GM19351 (cell line): ENCODE measurements around the gene UBL7.

ENCODE experiments used
- ATAC-seq: cut with Tn5 transposase; IDR thresholded peaks from one replicate; pipeline ENCODE4 v1.9.1; 2021; ENCODE audit warnings: mild to moderate bottlenecking, moderate library complexity; ENCODE audit not compliant: unreplicated experiment

UBL7 gene

GRCh38 chr15:74424901-74425528 is 35.9 kb downstream of the UBL7 start:
- no peak for ATAC-seq

- no peak for ATAC-seq
Measured at GRCh38 chr15:74423431-74424257, 37.3 kb downstream of the UBL7 start.

- ATAC-seq, result no peak
Measured at GRCh38 chr15:74422652-74423430, 38.1 kb downstream of the UBL7 start.

GRCh38 chr15:74422265-74422651 is 38.7 kb downstream of the UBL7 start:
- no peak for ATAC-seq

GRCh38 chr15:74421302-74422245 is 39.4 kb downstream of the UBL7 start:
- no peak for ATAC-seq

- ATAC-seq, result no peak
Measured at GRCh38 chr15:74420193-74420905, 40.6 kb downstream of the UBL7 start.

- ATAC-seq, result no peak
Measured at GRCh38 chr15:74419432-74419831, 41.5 kb downstream of the UBL7 start.

GRCh38 chr15:74418575-74419338 is 42.2 kb downstream of the UBL7 start:
- no peak for ATAC-seq

GRCh38 chr15:74417670-74418069 is 43.3 kb downstream of the UBL7 start:
- ATAC-seq, result no peak

GRCh38 chr15:74417225-74417624 is 43.7 kb downstream of the UBL7 start:
- ATAC-seq, result no peak

GRCh38 chr15:74415966-74416916 is 44.7 kb downstream of the UBL7 start:
- no peak for ATAC-seq

- ATAC-seq, result no peak
Measured at GRCh38 chr15:74414603-74415338, 46.2 kb downstream of the UBL7 start.

GRCh38 chr15:74414081-74414580 is 46.8 kb downstream of the UBL7 start:
- no peak for ATAC-seq

GRCh38 chr15:74413350-74414080 is 47.4 kb downstream of the UBL7 start:
- no peak for ATAC-seq

GRCh38 chr15:74412159-74412558 is 48.8 kb downstream of the UBL7 start:
- no peak for ATAC-seq

GRCh38 chr15:74411686-74412085 is 49.3 kb downstream of the UBL7 start:
- no peak for ATAC-seq

- ATAC-seq, result no peak
Measured at GRCh38 chr15:74410502-74410901, 50.5 kb downstream of the UBL7 start.
